GM12872 (cell line): ENCODE results near the gene GAS7.
A peak's percentile ranks its signal among the peaks of the same experiment; 100 is the strongest.

ENCODE experiments used
- TF ChIP-seq, protein P1 (sequence below): IDR thresholded peaks from 3 replicates; pipeline ENCODE4 v1.5.1; 2011; ENCODE audit warnings: low read depth, mild to moderate bottlenecking, low read length, moderate library complexity; ENCODE audit not compliant: insufficient read depth

Gene GAS7

DNA sequence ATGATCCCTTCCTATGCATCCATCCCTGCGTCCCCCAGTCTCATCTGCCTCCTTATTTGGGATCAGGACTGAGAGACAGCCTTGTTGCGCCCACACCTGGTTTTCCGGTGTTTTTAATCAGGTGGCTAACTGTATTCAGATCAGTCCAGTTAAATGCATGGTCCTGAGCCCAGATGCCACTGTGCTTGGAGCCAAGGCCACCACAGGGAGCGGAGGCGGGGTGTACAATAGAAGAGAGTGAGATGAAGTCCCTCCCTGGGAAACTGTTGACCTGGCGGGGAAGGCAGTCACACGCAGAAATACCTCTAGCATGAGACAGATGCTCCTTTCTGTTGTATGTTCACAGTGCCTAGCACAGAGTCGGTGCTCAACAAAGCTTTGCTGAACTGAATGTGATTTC is 299.6 kb downstream of the GAS7 start:
- TF ChIP-seq, protein P1, sequence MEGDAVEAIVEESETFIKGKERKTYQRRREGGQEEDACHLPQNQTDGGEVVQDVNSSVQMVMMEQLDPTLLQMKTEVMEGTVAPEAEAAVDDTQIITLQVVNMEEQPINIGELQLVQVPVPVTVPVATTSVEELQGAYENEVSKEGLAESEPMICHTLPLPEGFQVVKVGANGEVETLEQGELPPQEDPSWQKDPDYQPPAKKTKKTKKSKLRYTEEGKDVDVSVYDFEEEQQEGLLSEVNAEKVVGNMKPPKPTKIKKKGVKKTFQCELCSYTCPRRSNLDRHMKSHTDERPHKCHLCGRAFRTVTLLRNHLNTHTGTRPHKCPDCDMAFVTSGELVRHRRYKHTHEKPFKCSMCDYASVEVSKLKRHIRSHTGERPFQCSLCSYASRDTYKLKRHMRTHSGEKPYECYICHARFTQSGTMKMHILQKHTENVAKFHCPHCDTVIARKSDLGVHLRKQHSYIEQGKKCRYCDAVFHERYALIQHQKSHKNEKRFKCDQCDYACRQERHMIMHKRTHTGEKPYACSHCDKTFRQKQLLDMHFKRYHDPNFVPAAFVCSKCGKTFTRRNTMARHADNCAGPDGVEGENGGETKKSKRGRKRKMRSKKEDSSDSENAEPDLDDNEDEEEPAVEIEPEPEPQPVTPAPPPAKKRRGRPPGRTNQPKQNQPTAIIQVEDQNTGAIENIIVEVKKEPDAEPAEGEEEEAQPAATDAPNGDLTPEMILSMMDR: no peak

DNA sequence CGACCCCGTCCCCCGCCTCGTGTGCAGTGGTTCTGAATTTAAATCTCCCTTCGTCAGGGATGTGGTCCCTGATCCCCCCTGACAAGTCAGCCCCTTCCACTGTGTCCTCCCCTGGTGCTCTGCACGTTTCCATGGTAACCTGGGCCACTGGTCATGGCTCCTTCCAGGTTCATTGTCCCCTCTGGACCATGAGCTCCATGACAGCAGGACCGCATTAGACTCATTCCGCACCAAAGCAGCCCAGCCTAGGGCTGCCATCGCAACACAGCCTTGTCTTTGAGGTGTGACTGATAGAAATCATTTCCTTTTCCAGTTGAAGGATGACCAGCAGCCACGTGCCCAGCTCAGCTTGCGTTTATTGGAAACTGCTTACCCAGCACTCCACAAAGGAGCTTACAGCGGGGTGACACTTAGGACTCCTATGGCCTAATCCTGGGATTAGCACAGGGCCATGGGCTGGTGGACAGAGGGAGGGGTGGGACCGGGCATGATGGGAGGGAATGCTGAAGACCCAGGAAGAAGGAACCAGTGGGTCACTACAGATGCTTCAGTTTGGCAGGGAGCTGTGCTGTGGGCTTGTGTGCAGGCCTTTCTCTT is 300.9 kb downstream of the GAS7 start:
- TF ChIP-seq, protein P1: no peak

DNA sequence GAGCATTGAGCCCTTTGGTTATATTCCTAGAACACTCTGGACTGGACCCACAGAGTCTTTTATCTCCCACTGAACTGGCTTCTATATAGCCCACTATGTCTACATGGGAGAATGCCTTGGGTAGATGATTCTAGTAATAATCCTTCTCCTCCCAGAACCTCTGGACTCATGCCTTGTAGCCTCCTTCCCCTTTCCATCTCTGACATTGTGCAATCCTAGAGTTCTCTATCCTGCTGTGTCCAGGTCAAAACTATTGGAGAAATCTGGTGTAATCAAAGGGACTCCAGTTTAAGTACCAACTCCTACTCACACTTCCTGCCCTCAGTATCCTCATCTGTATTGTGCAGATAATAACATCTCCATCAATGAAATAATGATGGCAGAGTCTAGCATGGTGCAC is 302.5 kb downstream of the GAS7 start:
- TF ChIP-seq, protein P1: no peak

DNA sequence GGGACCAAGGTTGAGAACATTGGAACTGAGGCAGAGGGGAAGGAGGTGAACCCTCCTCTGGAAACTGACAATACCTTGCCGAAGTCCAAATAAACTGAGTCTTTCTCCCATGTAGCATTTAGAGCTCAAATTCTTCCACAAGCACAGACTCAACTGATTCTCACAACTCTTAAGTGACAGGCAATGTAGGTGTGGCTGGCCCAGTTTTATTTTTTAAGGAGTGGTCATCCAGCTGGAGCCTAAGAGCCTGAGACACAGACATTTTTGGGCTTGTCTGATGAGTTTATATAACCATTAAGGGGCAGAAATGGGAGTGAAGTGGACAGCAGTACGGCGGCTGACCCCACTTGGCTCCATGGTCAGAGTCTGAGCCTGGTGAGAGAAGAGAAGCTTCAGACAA is 304.2 kb downstream of the GAS7 start:
- TF ChIP-seq, protein P1: no peak

DNA sequence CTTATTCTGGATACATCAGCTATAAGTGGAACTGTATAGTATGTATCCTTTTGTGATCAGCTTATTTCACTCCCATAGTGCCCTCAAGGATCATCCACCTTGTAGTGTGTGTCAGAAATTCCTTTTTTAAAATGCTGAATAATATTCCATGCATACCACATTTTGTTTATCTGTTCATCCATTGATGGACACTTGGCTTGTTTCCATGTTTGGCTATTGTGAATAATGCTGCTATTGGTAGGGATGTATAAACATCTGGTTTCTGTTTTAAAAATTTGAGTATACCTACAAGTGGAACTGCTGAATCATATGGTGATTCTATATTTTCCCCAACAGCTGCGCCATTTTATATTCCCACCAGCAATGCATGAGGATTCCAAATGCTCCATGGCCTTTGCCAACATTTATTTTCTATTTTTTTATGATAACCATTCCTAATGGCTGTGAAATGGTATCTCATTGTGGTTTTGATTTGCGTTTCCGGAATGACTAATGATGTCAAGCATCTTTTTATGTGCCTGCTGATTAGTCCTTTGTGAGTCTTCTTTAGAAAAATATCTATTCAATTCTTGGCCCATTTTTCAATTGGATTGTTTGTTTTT is 304.9 kb downstream of the GAS7 start:
- TF ChIP-seq, protein P1: no peak

DNA sequence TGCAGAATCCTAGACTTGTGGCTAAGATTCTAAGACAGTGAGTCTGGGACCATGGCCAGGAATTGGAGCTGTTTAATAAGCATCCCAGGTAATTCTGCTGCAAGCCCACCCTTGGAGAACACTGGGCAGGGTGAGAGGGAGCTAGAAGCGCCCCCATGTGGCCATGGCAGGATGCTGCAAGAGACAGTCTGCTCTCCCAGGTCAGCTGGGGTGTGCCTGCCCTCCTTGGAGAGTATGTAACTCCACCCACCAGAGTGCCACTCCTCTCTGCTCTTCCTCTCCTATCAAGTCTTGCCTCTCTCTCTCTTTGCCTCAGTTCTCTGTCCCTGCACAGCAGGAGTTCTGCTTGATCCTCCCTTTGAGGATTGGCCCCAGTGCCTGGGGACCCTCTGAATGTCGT is 308.3 kb downstream of the GAS7 start:
- TF ChIP-seq, protein P1: peak; percentile 84

DNA sequence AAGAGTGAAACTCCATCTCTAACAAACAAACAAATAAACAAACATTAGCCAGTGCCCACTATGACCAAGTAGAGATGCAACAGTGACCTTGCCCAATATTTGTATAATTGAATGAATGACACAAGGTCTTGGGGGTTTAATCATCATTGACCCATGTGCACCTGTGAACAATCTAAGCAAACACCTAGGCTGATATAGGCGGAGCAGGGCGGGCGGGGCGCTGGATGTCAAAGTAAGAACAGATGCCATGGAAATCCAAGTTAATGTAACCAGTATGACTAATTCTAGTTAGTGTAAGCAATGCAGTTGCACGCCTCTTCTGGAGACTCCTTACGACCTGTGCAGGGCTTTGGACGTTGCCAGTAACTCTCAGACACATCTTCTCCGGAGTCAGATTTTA is 310.9 kb downstream of the GAS7 start:
- TF ChIP-seq, protein P1: no peak
